Measurements from ENCODE around the gene SLC7A4.

DNA sequence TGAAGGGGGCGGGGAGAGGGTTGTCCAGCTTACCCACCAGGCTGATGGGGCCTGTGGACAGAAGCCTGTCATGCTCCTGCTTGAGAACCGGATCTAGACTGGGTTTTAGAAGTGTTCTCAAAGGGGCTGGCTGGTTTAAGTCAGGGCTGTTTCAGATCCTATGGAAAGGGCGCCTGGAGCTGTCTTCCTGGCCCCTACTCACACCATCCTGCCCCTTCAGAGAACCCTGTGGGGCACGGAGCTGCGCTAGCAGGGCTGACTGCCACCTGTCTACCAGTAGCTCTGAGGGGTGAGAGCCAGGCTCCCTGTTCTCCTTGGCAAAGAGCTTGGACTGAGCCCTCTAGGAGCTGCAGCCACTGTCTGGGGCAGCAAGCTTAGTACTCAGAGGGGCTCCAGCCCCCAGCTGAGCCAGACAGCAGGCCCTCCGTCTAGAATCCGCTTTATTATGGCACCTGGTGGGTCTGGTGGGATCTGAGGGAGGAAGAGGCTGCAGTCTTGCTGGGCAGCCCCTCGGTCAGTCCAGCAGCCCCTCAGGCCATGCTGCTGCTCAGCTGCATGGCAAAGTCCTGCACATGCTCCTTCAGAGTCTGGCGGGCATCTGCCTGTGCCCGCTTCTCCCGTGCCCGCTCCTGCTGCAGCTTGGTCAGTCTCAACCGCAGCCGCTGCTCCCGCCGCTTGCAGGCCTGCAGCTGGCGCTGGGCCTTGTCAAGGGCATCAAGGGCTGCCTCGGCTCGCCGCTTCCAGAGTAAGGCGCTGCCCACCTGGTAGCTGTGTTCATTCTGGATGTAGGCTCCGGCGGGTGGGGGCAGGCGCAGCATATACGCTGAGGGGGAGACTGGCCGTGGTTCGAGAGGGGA lies 32.8 kb downstream of the SLC7A4 start:
- TF ChIP-seq YY1 (IDR thresholded peaks at IDR 0.05; ENCODE audit: extremely low read depth, insufficient replicate concordance, low read depth, low read length) (no peak), POLR2A (IDR thresholded peaks at IDR 0.05; ENCODE audit: borderline replicate concordance, extremely low read depth, insufficient read depth, insufficient read length) (no peak)
- TF ChIP-seq, protein P1, sequence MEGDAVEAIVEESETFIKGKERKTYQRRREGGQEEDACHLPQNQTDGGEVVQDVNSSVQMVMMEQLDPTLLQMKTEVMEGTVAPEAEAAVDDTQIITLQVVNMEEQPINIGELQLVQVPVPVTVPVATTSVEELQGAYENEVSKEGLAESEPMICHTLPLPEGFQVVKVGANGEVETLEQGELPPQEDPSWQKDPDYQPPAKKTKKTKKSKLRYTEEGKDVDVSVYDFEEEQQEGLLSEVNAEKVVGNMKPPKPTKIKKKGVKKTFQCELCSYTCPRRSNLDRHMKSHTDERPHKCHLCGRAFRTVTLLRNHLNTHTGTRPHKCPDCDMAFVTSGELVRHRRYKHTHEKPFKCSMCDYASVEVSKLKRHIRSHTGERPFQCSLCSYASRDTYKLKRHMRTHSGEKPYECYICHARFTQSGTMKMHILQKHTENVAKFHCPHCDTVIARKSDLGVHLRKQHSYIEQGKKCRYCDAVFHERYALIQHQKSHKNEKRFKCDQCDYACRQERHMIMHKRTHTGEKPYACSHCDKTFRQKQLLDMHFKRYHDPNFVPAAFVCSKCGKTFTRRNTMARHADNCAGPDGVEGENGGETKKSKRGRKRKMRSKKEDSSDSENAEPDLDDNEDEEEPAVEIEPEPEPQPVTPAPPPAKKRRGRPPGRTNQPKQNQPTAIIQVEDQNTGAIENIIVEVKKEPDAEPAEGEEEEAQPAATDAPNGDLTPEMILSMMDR (IDR thresholded peaks at IDR 0.05 in 2 of 3, conservative IDR thresholded peaks at IDR 0.05 in 1 of 3; ENCODE audit: borderline replicate concordance in 1 of 3, insufficient read depth in 1 of 3, low read depth in 2 of 3, low read length in 2 of 3) = no peak
